Right atrium auricular region (tissue), 2 donors: Measurements from ENCODE around the gene CPO. TPM values are rescaled to one million over a fixed set of nuclear protein-coding genes. Genes with fewer than 3 reads are reported as not detected.

ENCODE experiments used
- DNase-seq: peaks from one replicate; pipeline ENCODE4 v3.0.0-alpha.2; 2019; ENCODE audit warnings: low spot score
- H3K27ac ChIP-seq, 2 donors: fragments of 200-600 bp; sonication (generic); 1 replicate in 1 of 2; 2 replicates in 1 of 2; pipeline ENCODE4 v1.5.1; 2016 to 2019
- H3K27me3 ChIP-seq, 2 donors: fragments of 200-600 bp; sonication (generic); one replicate each; pipeline versions ENCODE4 v1.5.1 to v1.6.0; 2017 to 2019
- H3K36me3 ChIP-seq: fragments of 200-600 bp; sonication (generic); one replicate; pipeline ENCODE4 v1.5.1; 2016
- H3K4me1 ChIP-seq, 2 donors: fragments of 200-600 bp; sonication (generic); one replicate each; pipeline versions ENCODE4 v1.5.1 to v1.6.0; 2017 to 2019
- H3K4me3 ChIP-seq, 2 donors: fragments of 200-600 bp; sonication (generic); 1 replicate in 1 of 2; 2 replicates in 1 of 2; pipeline ENCODE4 v1.5.1; 2017 to 2019; ENCODE audit warnings: mild to moderate bottlenecking in 1 of 2, moderate library complexity in 1 of 2
- H3K9me3 ChIP-seq, 2 donors: fragments of 200-600 bp; sonication (generic); one replicate each; pipeline ENCODE4 v1.5.1; 2019
- total RNA-seq, 2 donors: library from RNA; depleted of rRNA; stranded (reverse); fragments of >200 nt; gene quantifications; one replicate each; pipeline ENCODE4 v1.1.0, GENCODE V29; 2016
- TF ChIP-seq, protein P1 (sequence below), 2 donors: fragments of 200-600 bp; sonication (generic); IDR thresholded peaks; one replicate each; pipeline ENCODE4 v1.5.1; 2019; ENCODE audit warnings: antibody characterized with exemption in 2 of 2

CPO gene
- total RNA-seq, 2 donors from 2014 or later, result not detected

DNA sequence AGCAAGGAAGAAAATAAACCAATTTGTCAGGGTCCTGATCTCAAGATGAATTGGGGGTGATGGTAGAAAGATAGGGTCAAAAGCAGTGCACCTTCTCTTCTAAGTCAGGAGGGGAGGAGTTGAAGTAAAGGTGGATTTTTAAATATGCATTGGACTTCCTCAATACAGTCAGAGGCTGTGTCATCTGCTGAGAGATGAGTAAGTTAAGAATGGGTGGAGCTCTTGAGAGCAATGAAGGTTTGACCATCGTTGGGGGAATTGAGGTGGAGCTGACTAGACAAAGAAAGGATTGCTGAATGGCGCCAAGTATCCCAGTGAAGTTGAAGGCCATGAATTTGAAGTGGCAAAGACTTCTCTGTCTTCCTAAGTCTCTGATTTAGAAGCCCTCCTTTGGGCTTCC is 18.4 kb upstream of the CPO start:
- TF ChIP-seq, protein P1, sequence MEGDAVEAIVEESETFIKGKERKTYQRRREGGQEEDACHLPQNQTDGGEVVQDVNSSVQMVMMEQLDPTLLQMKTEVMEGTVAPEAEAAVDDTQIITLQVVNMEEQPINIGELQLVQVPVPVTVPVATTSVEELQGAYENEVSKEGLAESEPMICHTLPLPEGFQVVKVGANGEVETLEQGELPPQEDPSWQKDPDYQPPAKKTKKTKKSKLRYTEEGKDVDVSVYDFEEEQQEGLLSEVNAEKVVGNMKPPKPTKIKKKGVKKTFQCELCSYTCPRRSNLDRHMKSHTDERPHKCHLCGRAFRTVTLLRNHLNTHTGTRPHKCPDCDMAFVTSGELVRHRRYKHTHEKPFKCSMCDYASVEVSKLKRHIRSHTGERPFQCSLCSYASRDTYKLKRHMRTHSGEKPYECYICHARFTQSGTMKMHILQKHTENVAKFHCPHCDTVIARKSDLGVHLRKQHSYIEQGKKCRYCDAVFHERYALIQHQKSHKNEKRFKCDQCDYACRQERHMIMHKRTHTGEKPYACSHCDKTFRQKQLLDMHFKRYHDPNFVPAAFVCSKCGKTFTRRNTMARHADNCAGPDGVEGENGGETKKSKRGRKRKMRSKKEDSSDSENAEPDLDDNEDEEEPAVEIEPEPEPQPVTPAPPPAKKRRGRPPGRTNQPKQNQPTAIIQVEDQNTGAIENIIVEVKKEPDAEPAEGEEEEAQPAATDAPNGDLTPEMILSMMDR (IDR thresholded peaks at IDR 0.05), result no peak
- no peaks in the 10 kb centered on the region for H3K36me3 ChIP-seq
- H3K27me3 ChIP-seq, result no peaks in the 10 kb centered on the region
- no peak overlapping the region for H3K4me3 ChIP-seq
- no peak overlapping the region for H3K27ac ChIP-seq
- no peaks in the 10 kb centered on the region for H3K9me3 ChIP-seq
- DNase-seq, result no peak
- no peaks in the 10 kb centered on the region for H3K4me1 ChIP-seq

- H3K27ac ChIP-seq, result no peak overlapping the region
- H3K4me3 ChIP-seq, result no peak overlapping the region
- no peaks in the 10 kb centered on the region for H3K27me3 ChIP-seq
- H3K4me1 ChIP-seq, result no peaks in the 10 kb centered on the region
- no peak for DNase-seq
- TF ChIP-seq, protein P1 (IDR thresholded peaks at IDR 0.05), result no peak
- no peaks in the 10 kb centered on the region for H3K36me3 ChIP-seq
- no peaks in the 10 kb centered on the region for H3K9me3 ChIP-seq
Observed at GRCh38 chr2:206921529-206921928, 17.8 kb upstream of the CPO start.

GRCh38 chr2:206935991-206936842 is 3.1 kb upstream of the CPO start:
- TF ChIP-seq, protein P1 (IDR thresholded peaks at IDR 0.05), result no peak
- Histone ChIP-seq H3K4me3 (no peak overlapping the region), H3K9me3 (no peaks in the 10 kb centered on the region), H3K27me3 (no peaks in the 10 kb centered on the region), H3K4me1 (no peaks in the 10 kb centered on the region), H3K36me3 (no peaks in the 10 kb centered on the region), H3K27ac (no peak overlapping the region)
- no peak for DNase-seq

GRCh38 chr2:206936843-206937230 is 2.5 kb upstream of the CPO start:
- Histone ChIP-seq H3K27me3 (no peaks in the 10 kb centered on the region), H3K27ac (no peak overlapping the region), H3K9me3 (no peaks in the 10 kb centered on the region), H3K36me3 (no peaks in the 10 kb centered on the region), H3K4me3 (no peak overlapping the region), H3K4me1 (no peaks in the 10 kb centered on the region)
- DNase-seq, result no peak
- TF ChIP-seq, protein P1 (IDR thresholded peaks at IDR 0.05), result no peak

DNA sequence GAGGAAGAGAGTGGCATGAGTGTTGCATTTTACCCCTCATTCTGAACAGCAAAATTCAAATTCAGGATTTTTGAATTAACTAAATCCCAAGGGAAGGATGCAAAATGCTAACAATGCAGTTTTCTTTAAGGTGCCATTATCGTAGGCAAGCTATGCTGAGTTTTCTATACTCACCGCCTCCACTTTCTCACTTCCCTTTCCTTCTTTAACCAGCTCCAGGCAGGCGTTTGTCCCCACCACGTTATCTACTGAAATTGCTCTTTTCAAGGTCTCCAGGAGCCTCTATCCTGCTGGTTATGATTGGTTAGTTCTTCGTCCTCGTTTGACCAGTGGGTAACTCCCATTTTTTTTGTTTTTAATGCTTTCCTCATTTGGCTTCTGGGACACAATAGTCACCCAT is 1.8 kb upstream of the CPO start:
- no peak overlapping the region for H3K27ac ChIP-seq
- TF ChIP-seq, protein P1 (IDR thresholded peaks at IDR 0.05), result no peak
- no peak for DNase-seq
- no peaks in the 10 kb centered on the region for H3K27me3 ChIP-seq
- no peaks in the 10 kb centered on the region for H3K9me3 ChIP-seq
- H3K4me1 ChIP-seq, result no peaks in the 10 kb centered on the region
- H3K4me3 ChIP-seq, result no peak overlapping the region
- H3K36me3 ChIP-seq, result no peaks in the 10 kb centered on the region

GRCh38 chr2:206940546-206940945 is 1.2 kb downstream of the CPO start:
- H3K36me3 ChIP-seq, result no peaks in the 10 kb centered on the region
- no peak for DNase-seq
- TF ChIP-seq, protein P1 (IDR thresholded peaks at IDR 0.05), result no peak
- H3K27me3 ChIP-seq, result no peaks in the 10 kb centered on the region
- no peak overlapping the region for H3K27ac ChIP-seq
- H3K9me3 ChIP-seq, result no peaks in the 10 kb centered on the region
- no peak overlapping the region for H3K4me3 ChIP-seq
- no peaks in the 10 kb centered on the region for H3K4me1 ChIP-seq
